Hippocampal formation (tissue), 2 donors: ENCODE results near the gene TWF2.
"Not testable (repeated sequence)": the region's sequence is repeated elsewhere in the genome, so short reads cannot be mapped to it uniquely, and the experiment has no call there.

Experiments
- DNase-seq, 2 donors: peaks; one replicate each; lab custom pipeline; 2025; lab: John Stamatoyannopoulos, UW

The TWF2 gene

GRCh38 chr3:52238761-52239701, at the start of gene TWF2:
Gene TWF2, minus strand, starts transcription at chr3:52239158. Its CDS starts 142 bp downstream, at chr3:52239016.
- peak; percentile 52 to 68 for DNase-seq

GRCh38 chr3:52288674-52289073, 49.7 kb upstream of the TWF2 start:
- no peak for DNase-seq

GRCh38 chr3:52286777-52287110, 47.8 kb upstream of the TWF2 start:
- DNase-seq: no peak

GRCh38 chr3:52284051-52284450, 45.1 kb upstream of the TWF2 start:
- not testable (repeated sequence) for DNase-seq

GRCh38 chr3:52283306-52283705, 44.3 kb upstream of the TWF2 start:
- no peak for DNase-seq

GRCh38 chr3:52281981-52282801, 43.2 kb upstream of the TWF2 start:
- no peak for DNase-seq

GRCh38 chr3:52280050-52280461, 41.1 kb upstream of the TWF2 start:
- peak in 1 of 2 donors; percentile 25 for DNase-seq

GRCh38 chr3:52279596-52279995, 40.6 kb upstream of the TWF2 start:
- DNase-seq: no peak

- DNase-seq: peak; percentile 93 to 94
Measured at GRCh38 chr3:52278510-52279069, 39.6 kb upstream of the TWF2 start, which contains the start of gene WDR82. Gene WDR82, minus strand, starts transcription at chr3:52278649. Its CDS starts 288 bp downstream, at chr3:52278361.

GRCh38 chr3:52277972-52278509, 39.1 kb upstream of the TWF2 start:
- peak; percentile 48 to 54 for DNase-seq

GRCh38 chr3:52277071-52277964, 38.4 kb upstream of the TWF2 start:
- peak in 1 of 2 donors; percentile 14 for DNase-seq

GRCh38 chr3:52274781-52275180, 35.8 kb upstream of the TWF2 start:
- DNase-seq: not testable (repeated sequence)

GRCh38 chr3:52272831-52273230, 33.9 kb upstream of the TWF2 start:
- DNase-seq: no peak

- DNase-seq: not testable (repeated sequence)
Measured at GRCh38 chr3:52272172-52272571, 33.2 kb upstream of the TWF2 start.

- no peak for DNase-seq
Measured at GRCh38 chr3:52270252-52270754, 31.3 kb upstream of the TWF2 start.

- no peak for DNase-seq
Measured at GRCh38 chr3:52269776-52270175, 30.8 kb upstream of the TWF2 start.

GRCh38 chr3:52268036-52268435, 29.1 kb upstream of the TWF2 start:
- no peak for DNase-seq

- no peak for DNase-seq
Measured at GRCh38 chr3:52265387-52265786, 26.4 kb upstream of the TWF2 start.

- DNase-seq: no peak
Measured at GRCh38 chr3:52262447-52262846, 23.5 kb upstream of the TWF2 start.

- no peak for DNase-seq
Measured at GRCh38 chr3:52259448-52259847, 20.5 kb upstream of the TWF2 start.

GRCh38 chr3:52259035-52259434, 20.1 kb upstream of the TWF2 start:
- no peak for DNase-seq
